NCI-H1417 treated with DMSO at 0.1 percent for 48 hours (cell line): Measurements from ENCODE around the gene UTP14C.
"Not testable (repeated sequence)": the region's sequence is repeated elsewhere in the genome, so short reads cannot be mapped to it uniquely, and the experiment has no call there.

Experiments
- DNase-seq: peaks from one replicate; lab custom pipeline; 2025; lab: John Stamatoyannopoulos, UW

UTP14C gene

GRCh38 chr13:52024481-52024880 lies at the start of gene UTP14C:
TSS of gene UTP14C (plus strand) at chr13:52024691. CDS start at chr13:52028805, 4,114 bp downstream.
- DNase-seq: no peak

- no peak for DNase-seq
Measured at GRCh38 chr13:51976423-51976822, 48.1 kb upstream of the UTP14C start.

- DNase-seq: no peak
Measured at GRCh38 chr13:51976890-51977289, 47.6 kb upstream of the UTP14C start.

GRCh38 chr13:51977625-51978024 lies 46.9 kb upstream of the UTP14C start:
- no peak for DNase-seq

- no peak for DNase-seq
Measured at GRCh38 chr13:51978796-51979556, 45.5 kb upstream of the UTP14C start.

GRCh38 chr13:51980908-51981307 lies 43.6 kb upstream of the UTP14C start:
- no peak for DNase-seq

- DNase-seq: no peak
Measured at GRCh38 chr13:51981355-51981754, 43.1 kb upstream of the UTP14C start.

- not testable (repeated sequence) for DNase-seq
Measured at GRCh38 chr13:51983292-51983691, 41.2 kb upstream of the UTP14C start.

- not testable (repeated sequence) for DNase-seq
Measured at GRCh38 chr13:51984904-51985303, 39.6 kb upstream of the UTP14C start.

GRCh38 chr13:51988988-51989618 lies 35.4 kb upstream of the UTP14C start:
- DNase-seq: no peak

- DNase-seq: no peak
Measured at GRCh38 chr13:51993713-51994112, 30.8 kb upstream of the UTP14C start.

GRCh38 chr13:51995677-51996551 lies 28.6 kb upstream of the UTP14C start:
- no peak for DNase-seq

GRCh38 chr13:51996641-51997040 lies 27.9 kb upstream of the UTP14C start:
- no peak for DNase-seq

- no peak for DNase-seq
Measured at GRCh38 chr13:51997186-51997585, 27.3 kb upstream of the UTP14C start.

- DNase-seq: no peak
Measured at GRCh38 chr13:51997641-51998330, 26.7 kb upstream of the UTP14C start.

GRCh38 chr13:51998723-51999509 lies 25.6 kb upstream of the UTP14C start:
- no peak for DNase-seq

GRCh38 chr13:51999510-51999911 lies 25.0 kb upstream of the UTP14C start:
- DNase-seq: no peak

GRCh38 chr13:51999921-52000320 lies 24.6 kb upstream of the UTP14C start:
- DNase-seq: no peak

GRCh38 chr13:52001120-52001731 lies 23.3 kb upstream of the UTP14C start:
- peak; percentile 37 for DNase-seq

GRCh38 chr13:52002361-52002760 lies 22.1 kb upstream of the UTP14C start:
- no peak for DNase-seq

GRCh38 chr13:52003541-52003940 lies 20.9 kb upstream of the UTP14C start:
- DNase-seq: no peak
